ENCODE data around the gene ENDOV. TPM values are rescaled to one million over a fixed set of nuclear protein-coding genes. Genes with fewer than 3 reads are reported as not detected.

Gene ENDOV
- total RNA-seq, 4 donors from 2014 or later = 9.5 to 33.3 (median 18.5) TPM

GRCh38 chr17:80437532-80437931, 22.6 kb downstream of the ENDOV start:
- no peaks in the 10 kb centered on the region for H3K27me3 ChIP-seq
- no peak for TF ChIP-seq POLR2A (IDR thresholded peaks at IDR 0.05)
- TF ChIP-seq, protein P1, sequence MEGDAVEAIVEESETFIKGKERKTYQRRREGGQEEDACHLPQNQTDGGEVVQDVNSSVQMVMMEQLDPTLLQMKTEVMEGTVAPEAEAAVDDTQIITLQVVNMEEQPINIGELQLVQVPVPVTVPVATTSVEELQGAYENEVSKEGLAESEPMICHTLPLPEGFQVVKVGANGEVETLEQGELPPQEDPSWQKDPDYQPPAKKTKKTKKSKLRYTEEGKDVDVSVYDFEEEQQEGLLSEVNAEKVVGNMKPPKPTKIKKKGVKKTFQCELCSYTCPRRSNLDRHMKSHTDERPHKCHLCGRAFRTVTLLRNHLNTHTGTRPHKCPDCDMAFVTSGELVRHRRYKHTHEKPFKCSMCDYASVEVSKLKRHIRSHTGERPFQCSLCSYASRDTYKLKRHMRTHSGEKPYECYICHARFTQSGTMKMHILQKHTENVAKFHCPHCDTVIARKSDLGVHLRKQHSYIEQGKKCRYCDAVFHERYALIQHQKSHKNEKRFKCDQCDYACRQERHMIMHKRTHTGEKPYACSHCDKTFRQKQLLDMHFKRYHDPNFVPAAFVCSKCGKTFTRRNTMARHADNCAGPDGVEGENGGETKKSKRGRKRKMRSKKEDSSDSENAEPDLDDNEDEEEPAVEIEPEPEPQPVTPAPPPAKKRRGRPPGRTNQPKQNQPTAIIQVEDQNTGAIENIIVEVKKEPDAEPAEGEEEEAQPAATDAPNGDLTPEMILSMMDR (IDR thresholded peaks at IDR 0.05) = no peak
- no peaks in the 10 kb centered on the region for H3K36me3 ChIP-seq
- H3K27ac ChIP-seq = no peak overlapping the region
- intact Hi-C loops (cut with DNase I; ENCODE audit: low total_unique reads) = no loop called here
- H3K4me1 ChIP-seq = no peaks in the 10 kb centered on the region
- DNase-seq = no peak
- H3K4me3 ChIP-seq = no peak overlapping the region
- no peaks in the 10 kb centered on the region for H3K9me3 ChIP-seq

DNA sequence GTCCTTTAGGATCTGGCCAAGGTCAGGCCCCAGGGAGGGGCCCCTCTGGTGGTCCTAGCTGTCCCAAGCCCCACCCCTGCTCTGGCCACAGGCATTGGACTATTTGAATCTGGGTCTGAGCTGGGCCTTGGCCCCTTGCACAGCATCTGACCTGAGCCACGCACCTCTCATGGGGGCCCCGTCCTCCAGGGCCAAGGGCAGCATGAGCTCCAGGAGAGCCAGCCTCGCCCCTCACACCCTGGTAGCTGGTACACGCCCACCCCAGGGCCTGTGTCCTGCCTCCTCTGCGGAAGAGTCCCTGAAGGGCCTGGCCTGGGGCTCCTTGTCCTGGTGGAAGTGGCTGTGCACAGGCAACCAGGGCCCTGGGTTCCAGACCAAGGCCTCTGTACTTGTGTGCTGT, 23.8 kb downstream of the ENDOV start:
- no peak for DNase-seq
- Histone ChIP-seq H3K36me3 (no peaks in the 10 kb centered on the region), H3K4me1 (no peaks in the 10 kb centered on the region), H3K9me3 (no peaks in the 10 kb centered on the region), H3K27ac (no peak overlapping the region), H3K4me3 (no peak overlapping the region), H3K27me3 (no peaks in the 10 kb centered on the region)
- intact Hi-C loops (cut with DNase I; ENCODE audit: low total_unique reads) = no loop called here
- TF ChIP-seq, protein P1 (IDR thresholded peaks at IDR 0.05) = no peak
- TF ChIP-seq POLR2A (IDR thresholded peaks at IDR 0.05) = no peak

GRCh38 chr17:80439499-80439898, 24.5 kb downstream of the ENDOV start:
- intact Hi-C loops (cut with DNase I; ENCODE audit: low total_unique reads) = no loop called here

DNA sequence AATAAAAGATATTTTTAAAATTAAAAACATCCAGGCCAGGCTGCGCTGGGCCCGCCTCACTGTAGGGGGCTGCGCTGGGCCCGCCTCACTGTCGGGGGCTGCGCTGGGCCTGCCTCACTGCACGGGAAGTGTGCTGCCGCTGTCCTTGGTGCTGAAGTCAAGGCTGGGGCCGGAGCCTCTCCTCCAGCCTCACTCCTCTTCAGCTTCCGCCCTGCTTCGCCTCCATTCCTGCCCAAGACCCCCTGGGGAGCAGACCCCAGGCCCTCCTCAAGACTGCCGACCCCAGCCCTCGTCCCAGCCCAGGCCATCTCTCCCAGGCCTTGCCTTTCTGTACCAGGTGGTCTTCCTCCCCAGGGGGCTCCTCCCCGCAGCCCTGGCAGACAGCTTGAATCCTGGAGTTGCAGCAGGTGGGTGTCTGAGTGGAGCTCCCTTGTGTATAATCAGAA, 26.2 kb downstream of the ENDOV start:
- H3K4me3 ChIP-seq = no peak overlapping the region
- no peaks in the 10 kb centered on the region for H3K27me3 ChIP-seq
- H3K9me3 ChIP-seq = no peaks in the 10 kb centered on the region
- no peak for DNase-seq
- intact Hi-C loops (cut with DNase I; ENCODE audit: low total_unique reads) = no loop called here
- no peaks in the 10 kb centered on the region for H3K4me1 ChIP-seq
- TF ChIP-seq, protein P1 (IDR thresholded peaks at IDR 0.05) = no peak
- no peak for TF ChIP-seq POLR2A (IDR thresholded peaks at IDR 0.05)
- H3K36me3 ChIP-seq = no peaks in the 10 kb centered on the region
- H3K27ac ChIP-seq = no peak overlapping the region

More at GRCh38 chr17:80439499-80439898, 24.5 kb downstream of the ENDOV start:
- no peaks in the 10 kb centered on the region for H3K9me3 ChIP-seq
- H3K27ac ChIP-seq = no peak overlapping the region
- no peaks in the 10 kb centered on the region for H3K4me1 ChIP-seq
- H3K36me3 ChIP-seq = no peaks in the 10 kb centered on the region
- H3K4me3 ChIP-seq = no peak overlapping the region
- no peaks in the 10 kb centered on the region for H3K27me3 ChIP-seq
- DNase-seq = no peak
- TF ChIP-seq, protein P1 (IDR thresholded peaks at IDR 0.05) = no peak
- no peak for TF ChIP-seq POLR2A (IDR thresholded peaks at IDR 0.05)

- intact Hi-C loops (cut with DNase I; ENCODE audit: low total_unique reads) = no loop called here
- Histone ChIP-seq H3K27ac (no peak overlapping the region), H3K9me3 (no peaks in the 10 kb centered on the region), H3K4me1 (no peaks in the 10 kb centered on the region), H3K4me3 (no peak overlapping the region), H3K36me3 (no peaks in the 10 kb centered on the region), H3K27me3 (no peaks in the 10 kb centered on the region)
- DNase-seq = no peak
- TF ChIP-seq, protein P1 (IDR thresholded peaks at IDR 0.05) = no peak
- TF ChIP-seq POLR2A (IDR thresholded peaks at IDR 0.05) = no peak
These were observed 26.8 kb downstream of the ENDOV start for GRCh38 chr17:80441598-80442322.

All from uterus (tissue), 4 donors.